SU-DHL-6 (cell line): Measurements from ENCODE around the gene DSG4.

Experiments used
- H2AFZ ChIP-seq: fragments of 200-600 bp; sonication (generic); 2 replicates; pipeline ENCODE4 v1.6.1; 2014; ENCODE audit warnings: low read depth, mild to moderate bottlenecking, moderate library complexity, mixed read lengths, antibody characterized with exemption, low read length; ENCODE audit not compliant: severe bottlenecking
- H3F3A ChIP-seq: fragments of 200-600 bp; shearing (Covaris generic); 2 replicates; pipeline ENCODE4 v1.6.0; 2016; ENCODE audit warnings: antibody characterized with exemption, mild to moderate bottlenecking; ENCODE audit not compliant: insufficient read depth
- H3K27ac ChIP-seq: fragments of 200-600 bp; sonication (generic); 2 replicates; pipeline ENCODE4 v1.5.1; 2016; ENCODE audit warnings: low read depth, mild to moderate bottlenecking, low read length, moderate library complexity, mixed read lengths
- H3K27me3 ChIP-seq: fragments of 200-600 bp; sonication (generic), shearing (Covaris generic); 2 replicates; pipeline ENCODE4 v1.6.0; 2014; ENCODE audit warnings: mild to moderate bottlenecking, low read length
- H3K36me3 ChIP-seq: fragments of 200-600 bp; sonication (generic); 2 replicates; pipeline ENCODE4 v1.6.1; 2014; ENCODE audit warnings: mild to moderate bottlenecking, low read length, mixed read lengths
- H3K4me2 ChIP-seq: fragments of 300-600, 200-600 bp; shearing (Covaris generic), sonication (generic); 2 replicates; pipeline ENCODE4 v1.6.0; 2014; ENCODE audit warnings: low read length, low read depth, mild to moderate bottlenecking; ENCODE audit not compliant: poor library complexity, severe bottlenecking
- H3K4me3 ChIP-seq: fragments of 200-600 bp; sonication (generic); 2 replicates; pipeline ENCODE4 v1.5.1; 2014; ENCODE audit warnings: antibody characterized with exemption, low read length, mild to moderate bottlenecking, mixed read lengths; ENCODE audit not compliant: insufficient read depth, poor library complexity, severe bottlenecking
- H3K79me2 ChIP-seq: fragments of 200-600 bp; sonication (generic); 2 replicates; pipeline ENCODE4 v1.6.1; 2014; ENCODE audit warnings: mild to moderate bottlenecking, low read length, moderate library complexity; ENCODE audit not compliant: insufficient read depth
- H3K9ac ChIP-seq: fragments of 200-600 bp; sonication (generic); 2 replicates; pipeline ENCODE4 v1.7.0; 2014; ENCODE audit warnings: mild to moderate bottlenecking, low read length
- H3K9me2 ChIP-seq: fragments of 200-600 bp; sonication (generic); replicated peaks from 2 replicates; pipeline ENCODE4 v1.6.1; 2014; ENCODE audit warnings: low read length; ENCODE audit not compliant: insufficient read depth
- H3K9me3 ChIP-seq: fragments of 200-600 bp; sonication (generic); 2 replicates; pipeline ENCODE4 v1.6.1; 2014; ENCODE audit warnings: low read length, mixed read lengths; ENCODE audit not compliant: insufficient read depth
- H4K20me1 ChIP-seq: fragments of 200-600 bp; sonication (generic); 2 replicates; pipeline ENCODE4 v1.6.1; 2014; ENCODE audit warnings: low read depth, mild to moderate bottlenecking, antibody characterized with exemption, low read length, moderate library complexity, mixed read lengths
- CTCF ChIP-seq: fragments of 200-600 bp; sonication (generic); IDR thresholded peaks from one replicate; pipeline ENCODE4 v1.5.1; 2017; ENCODE audit warnings: antibody characterized with exemption, mild to moderate bottlenecking, low read length, moderate library complexity; ENCODE audit not compliant: insufficient read depth, poor library complexity, severe bottlenecking
- EZH2phosphoT487 ChIP-seq: fragments of 200-600 bp; sonication (generic), shearing (Covaris generic); conservative IDR thresholded peaks from 2 replicates; pipeline ENCODE4 v1.6.1; 2018; ENCODE audit warnings: mild to moderate bottlenecking, antibody characterized with exemption, low read length, moderate library complexity, mixed read lengths

DSG4 gene

GRCh38 chr18:31439807-31440325 lies 63.3 kb downstream of the DSG4 start:
- no peak overlapping the region for H3K27ac ChIP-seq
- H3K4me3 ChIP-seq: no peak overlapping the region
- H3F3A ChIP-seq: no peaks in the 10 kb centered on the region
- no peak overlapping the region for H3K4me2 ChIP-seq
- no peak overlapping the region for H2AFZ ChIP-seq
- TF ChIP-seq CTCF: no peak
- TF ChIP-seq EZH2phosphoT487: no peak
- no peaks in the 10 kb centered on the region for H3K79me2 ChIP-seq
- H3K9me3 ChIP-seq: no peaks in the 10 kb centered on the region
- H3K36me3 ChIP-seq: no peaks in the 10 kb centered on the region
- H3K9me2 ChIP-seq: 0 out of 2 replicates have a peak, but pooled peaks cover 4% of the 10 kb centered on the region
- peaks cover 5% of the 10 kb centered on the region; the same call in 1 of the 2 replicates for H3K27me3 ChIP-seq
- H4K20me1 ChIP-seq: no peaks in the 10 kb centered on the region
- H3K9ac ChIP-seq: no peak overlapping the region

GRCh38 chr18:31440787-31441186 lies 64.2 kb downstream of the DSG4 start:
- H3K9me3 ChIP-seq: no peaks in the 10 kb centered on the region
- H3F3A ChIP-seq: no peaks in the 10 kb centered on the region
- H2AFZ ChIP-seq: no peak overlapping the region
- H3K9me2 ChIP-seq: 0 out of 2 replicates have a peak, but pooled peaks cover 4% of the 10 kb centered on the region
- no peak overlapping the region for H3K4me3 ChIP-seq
- no peak overlapping the region for H3K4me2 ChIP-seq
- H3K79me2 ChIP-seq: no peaks in the 10 kb centered on the region
- H3K27me3 ChIP-seq: peaks cover 5% of the 10 kb centered on the region; the same call in 1 of the 2 replicates
- no peak overlapping the region for H3K9ac ChIP-seq
- H4K20me1 ChIP-seq: no peaks in the 10 kb centered on the region
- H3K27ac ChIP-seq: no peak overlapping the region
- H3K36me3 ChIP-seq: no peaks in the 10 kb centered on the region
- TF ChIP-seq CTCF (no peak), EZH2phosphoT487 (no peak)

- Histone ChIP-seq H3F3A (no peaks in the 10 kb centered on the region), H2AFZ (no peak overlapping the region), H3K4me2 (no peak overlapping the region), H3K36me3 (no peaks in the 10 kb centered on the region), H3K27me3 (peaks cover 5% of the 10 kb centered on the region; the same call in 1 of the 2 replicates), H4K20me1 (no peaks in the 10 kb centered on the region), H3K9me3 (no peaks in the 10 kb centered on the region), H3K9ac (no peak overlapping the region), H3K79me2 (no peaks in the 10 kb centered on the region), H3K27ac (no peak overlapping the region), H3K9me2 (0 out of 2 replicates have a peak, but pooled peaks cover 4% of the 10 kb centered on the region), H3K4me3 (no peak overlapping the region)
- TF ChIP-seq EZH2phosphoT487 (no peak), CTCF (no peak)
Observed at GRCh38 chr18:31441493-31441892, 64.9 kb downstream of the DSG4 start.
